ENCODE results near the gene SUSD4. TPM values are rescaled to one million over a fixed set of nuclear protein-coding genes. Genes with fewer than 3 reads are reported as not detected.

The SUSD4 gene
- polyA plus RNA-seq, 4 donors: 0.27 to 1.5 (median 0.61) TPM; not detected in 1

DNA sequence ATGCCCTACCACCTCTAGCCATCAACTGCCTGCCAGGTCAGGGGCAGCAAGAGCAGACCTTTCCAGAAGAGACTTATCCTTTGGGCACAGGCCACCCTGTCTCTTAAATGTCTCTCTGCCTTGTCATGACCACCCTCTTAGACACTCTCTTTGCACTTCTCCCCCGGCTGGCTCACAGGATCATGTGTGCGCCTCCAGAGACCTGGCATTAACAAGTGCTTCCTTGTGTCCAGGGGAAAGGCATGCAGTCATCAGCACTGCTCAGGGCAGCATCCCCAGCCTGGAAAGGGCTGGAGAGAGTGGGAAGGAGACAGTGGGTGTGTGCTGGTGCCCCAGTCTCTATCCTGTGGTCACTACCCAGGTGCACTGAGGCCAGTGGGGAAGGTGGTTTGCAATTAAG lies 135.8 kb downstream of the SUSD4 start:
- FAIRE-seq (no peak), DNase-seq (no peak)
- peaks cover 0 to 2% (median 0%) of the 10 kb centered on the region in 3 donors for H3K27me3 ChIP-seq (ENCODE audit: control insufficient read depth in 3 of 3, insufficient read depth in 3 of 3, low read length in 3 of 3)
- H3K36me3 ChIP-seq (ENCODE audit: control insufficient read depth in 3 of 3, insufficient read depth in 2 of 3, low read depth in 1 of 3, low read length in 3 of 3): no peaks in the 10 kb centered on the region
- no peaks in the 10 kb centered on the region for H3K9me3 ChIP-seq (ENCODE audit: control insufficient read depth in 2 of 2, insufficient read depth in 1 of 2, low read depth in 1 of 2, low read length in 1 of 2)
- H3K4me3 ChIP-seq (ENCODE audit: low read depth in 1 of 3, low read length in 3 of 3): no peak overlapping the region
- H3K27ac ChIP-seq (ENCODE audit: low read depth in 1 of 3, low read length in 2 of 3): no peak overlapping the region
- 92 to 100% (median 95%) methylated on average over 2 of the region's 2 CpGs for WGBS, 3 donors
- peaks cover 0 to 1% (median under 1%) of the 10 kb centered on the region in 3 donors for H3K4me1 ChIP-seq (ENCODE audit: control insufficient read depth in 3 of 3, insufficient read depth in 2 of 3, low read depth in 1 of 3, low read length in 2 of 3)

DNA sequence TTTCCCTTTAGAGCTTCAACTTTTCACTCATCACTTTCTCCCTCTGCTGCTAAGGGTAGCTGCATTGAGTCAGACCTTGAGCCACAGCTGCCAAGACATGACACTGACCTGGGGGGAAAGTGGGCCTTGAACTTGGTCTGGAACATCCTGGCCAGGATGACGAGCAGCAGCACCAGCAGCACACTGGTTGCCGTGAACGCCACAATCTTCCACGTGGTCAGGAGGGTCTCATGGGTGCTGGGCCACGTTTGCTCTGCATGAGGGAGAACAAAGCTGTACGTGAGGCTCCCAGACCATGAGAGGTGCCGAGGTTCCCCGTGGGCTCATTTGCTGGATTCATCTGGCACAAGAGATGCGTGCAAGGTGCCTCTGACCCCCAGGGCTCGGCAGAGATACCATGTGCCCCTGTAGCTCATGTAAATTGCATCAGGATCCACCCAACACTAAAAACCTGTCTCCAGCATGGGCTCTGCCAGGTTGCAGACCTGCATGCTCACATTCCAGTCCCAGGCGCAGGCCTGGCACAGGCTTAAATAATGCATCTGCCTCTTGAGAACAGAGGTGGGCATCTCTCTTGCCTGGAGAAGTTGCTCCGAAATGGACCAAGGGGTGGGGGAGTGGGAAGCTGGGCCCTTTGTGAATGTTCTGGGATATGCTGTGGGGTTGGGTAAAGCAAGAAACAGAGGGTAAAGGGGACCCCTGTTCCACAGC lies 136.3 kb downstream of the SUSD4 start:
- Histone ChIP-seq H3K9me3 (ENCODE audit: control insufficient read depth in 2 of 2, insufficient read depth in 1 of 2, low read depth in 1 of 2, low read length in 1 of 2) (no peaks in the 10 kb centered on the region), H3K4me1 (ENCODE audit: control insufficient read depth in 3 of 3, insufficient read depth in 2 of 3, low read depth in 1 of 3, low read length in 2 of 3) (no peaks in the 10 kb centered on the region), H3K27me3 (ENCODE audit: control insufficient read depth in 3 of 3, insufficient read depth in 3 of 3, low read length in 3 of 3) (peaks cover 0 to 2% (median 0%) of the 10 kb centered on the region in 3 donors), H3K27ac (ENCODE audit: low read depth in 1 of 3, low read length in 2 of 3) (no peak overlapping the region), H3K36me3 (ENCODE audit: control insufficient read depth in 3 of 3, insufficient read depth in 2 of 3, low read depth in 1 of 3, low read length in 3 of 3) (no peaks in the 10 kb centered on the region), H3K4me3 (ENCODE audit: low read depth in 1 of 3, low read length in 3 of 3) (no peak overlapping the region)
- DNase-seq (no peak), FAIRE-seq (no peak)
- WGBS, 3 donors: 87 to 89% (median 89%) methylated on average over 12 of the region's 12 CpGs

DNA sequence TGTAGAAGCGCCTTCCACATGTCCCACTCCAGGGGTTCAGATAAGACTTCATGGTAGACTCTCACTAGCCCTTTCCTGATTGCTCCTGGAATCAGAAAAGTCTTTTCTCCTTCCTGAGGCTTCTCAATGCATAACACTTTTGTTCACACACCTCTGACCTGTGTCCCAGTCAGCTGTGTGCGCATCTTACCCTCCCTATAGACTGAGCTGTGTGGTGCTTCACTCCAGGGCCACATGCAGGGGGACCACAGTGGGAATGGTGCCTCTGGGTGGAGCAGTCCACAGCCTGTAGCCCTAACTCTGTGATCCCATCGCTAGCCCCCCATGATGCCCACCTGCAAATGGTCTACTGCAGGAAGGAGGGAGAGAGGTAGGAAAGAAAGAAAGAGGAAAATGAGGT lies 136.9 kb downstream of the SUSD4 start:
- 89 to 92% (median 92%) methylated on average over 3 of the region's 3 CpGs for WGBS, 3 donors
- Histone ChIP-seq H3K9me3 (ENCODE audit: control insufficient read depth in 2 of 2, insufficient read depth in 1 of 2, low read depth in 1 of 2, low read length in 1 of 2) (no peaks in the 10 kb centered on the region), H3K36me3 (ENCODE audit: control insufficient read depth in 3 of 3, insufficient read depth in 2 of 3, low read depth in 1 of 3, low read length in 3 of 3) (no peaks in the 10 kb centered on the region), H3K27me3 (ENCODE audit: control insufficient read depth in 3 of 3, insufficient read depth in 3 of 3, low read length in 3 of 3) (peaks cover 0 to 2% (median 0%) of the 10 kb centered on the region in 3 donors), H3K4me3 (ENCODE audit: low read depth in 1 of 3, low read length in 3 of 3) (no peak overlapping the region), H3K4me1 (ENCODE audit: control insufficient read depth in 3 of 3, insufficient read depth in 2 of 3, low read depth in 1 of 3, low read length in 2 of 3) (no peaks in the 10 kb centered on the region), H3K27ac (ENCODE audit: low read depth in 1 of 3, low read length in 2 of 3) (no peak overlapping the region)
- DNase-seq (no peak), FAIRE-seq (no peak)

DNA sequence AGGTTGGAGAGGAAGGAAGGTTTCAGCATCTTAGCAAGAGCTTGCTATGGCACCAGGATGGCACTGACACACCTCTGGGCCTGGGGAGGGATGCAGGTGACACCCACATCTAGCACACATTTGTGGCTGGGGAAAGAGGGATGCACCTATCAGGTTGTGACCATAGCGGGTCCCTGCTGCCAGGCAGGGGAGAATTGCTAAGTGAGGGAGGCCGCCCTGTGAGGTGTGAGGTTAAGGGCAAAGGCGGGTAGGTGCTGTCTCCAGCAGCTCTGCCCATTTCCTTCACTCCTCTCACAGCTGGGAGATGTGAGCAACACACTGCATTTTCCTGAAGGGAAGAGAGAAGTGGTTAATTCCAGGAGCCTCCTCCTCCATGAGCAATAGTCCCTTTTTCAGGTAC lies 137.7 kb downstream of the SUSD4 start:
- FAIRE-seq (no peak), DNase-seq (no peak)
- H3K36me3 ChIP-seq (ENCODE audit: control insufficient read depth in 3 of 3, insufficient read depth in 2 of 3, low read depth in 1 of 3, low read length in 3 of 3): no peaks in the 10 kb centered on the region
- no peak overlapping the region for H3K27ac ChIP-seq (ENCODE audit: low read depth in 1 of 3, low read length in 2 of 3)
- H3K27me3 ChIP-seq (ENCODE audit: control insufficient read depth in 3 of 3, insufficient read depth in 3 of 3, low read length in 3 of 3): peaks cover 0 to 2% (median 0%) of the 10 kb centered on the region in 3 donors
- H3K4me3 ChIP-seq (ENCODE audit: low read depth in 1 of 3, low read length in 3 of 3): no peak overlapping the region
- 85 to 93% (median 87%) methylated on average over 3 of the region's 3 CpGs for WGBS, 3 donors
- no peaks in the 10 kb centered on the region for H3K4me1 ChIP-seq (ENCODE audit: control insufficient read depth in 3 of 3, insufficient read depth in 2 of 3, low read depth in 1 of 3, low read length in 2 of 3)
- no peaks in the 10 kb centered on the region for H3K9me3 ChIP-seq (ENCODE audit: control insufficient read depth in 2 of 2, insufficient read depth in 1 of 2, low read depth in 1 of 2, low read length in 1 of 2)

DNA sequence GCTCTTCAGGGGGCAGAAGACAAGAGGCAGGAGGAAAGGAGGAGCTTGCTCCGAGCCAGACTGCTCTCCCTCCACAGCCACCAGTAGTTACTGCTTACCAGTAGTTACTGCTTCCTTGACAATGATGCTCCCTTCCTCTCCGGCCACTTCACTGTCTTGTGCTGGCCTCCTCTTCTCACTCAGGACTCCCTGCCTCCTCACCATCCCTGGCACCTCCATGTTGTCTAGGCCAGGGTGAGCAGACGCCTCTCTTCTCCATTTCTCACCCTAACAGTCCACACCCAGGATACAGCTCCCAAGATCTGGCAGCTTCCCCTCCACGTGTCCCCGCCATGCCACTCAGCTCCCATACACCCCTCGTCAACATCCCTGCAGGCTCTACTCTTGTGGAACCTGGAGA lies 138.5 kb downstream of the SUSD4 start:
- Histone ChIP-seq H3K4me3 (ENCODE audit: low read depth in 1 of 3, low read length in 3 of 3) (no peak overlapping the region), H3K27ac (ENCODE audit: low read depth in 1 of 3, low read length in 2 of 3) (no peak overlapping the region), H3K36me3 (ENCODE audit: control insufficient read depth in 3 of 3, insufficient read depth in 2 of 3, low read depth in 1 of 3, low read length in 3 of 3) (no peaks in the 10 kb centered on the region), H3K4me1 (ENCODE audit: control insufficient read depth in 3 of 3, insufficient read depth in 2 of 3, low read depth in 1 of 3, low read length in 2 of 3) (no peaks in the 10 kb centered on the region), H3K9me3 (ENCODE audit: control insufficient read depth in 2 of 2, insufficient read depth in 1 of 2, low read depth in 1 of 2, low read length in 1 of 2) (no peaks in the 10 kb centered on the region), H3K27me3 (ENCODE audit: control insufficient read depth in 3 of 3, insufficient read depth in 3 of 3, low read length in 3 of 3) (peaks cover 0 to 2% (median 0%) of the 10 kb centered on the region in 3 donors)
- DNase-seq: no peak
- FAIRE-seq: no peak
- WGBS, 3 donors: 86 to 89% (median 88%) methylated on average over 5 to 6 of the region's 6 CpGs

DNA sequence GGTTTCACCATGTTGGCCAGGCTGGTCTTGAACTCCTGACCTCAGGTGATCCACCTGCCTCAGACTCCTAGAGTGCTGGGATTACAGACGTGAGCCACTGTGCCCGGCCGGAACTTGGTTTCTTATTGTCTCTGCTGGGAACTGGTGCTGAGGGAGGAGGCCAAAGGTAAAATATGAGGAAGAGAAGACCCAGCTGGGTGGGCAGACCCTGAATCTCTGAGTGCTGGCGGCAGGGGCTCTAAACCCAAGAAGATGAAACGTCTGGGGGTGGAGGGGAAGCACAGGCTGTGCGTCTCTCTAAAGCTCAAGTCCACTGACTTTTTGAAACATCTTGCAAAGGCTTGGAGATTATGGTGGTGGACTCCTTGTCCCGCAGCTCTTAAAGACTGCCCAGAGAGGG lies 138.9 kb downstream of the SUSD4 start:
- peaks cover 0 to 2% (median 0%) of the 10 kb centered on the region in 3 donors for H3K27me3 ChIP-seq (ENCODE audit: control insufficient read depth in 3 of 3, insufficient read depth in 3 of 3, low read length in 3 of 3)
- no peak for DNase-seq
- no peaks in the 10 kb centered on the region for H3K4me1 ChIP-seq (ENCODE audit: control insufficient read depth in 3 of 3, insufficient read depth in 2 of 3, low read depth in 1 of 3, low read length in 2 of 3)
- H3K36me3 ChIP-seq (ENCODE audit: control insufficient read depth in 3 of 3, insufficient read depth in 2 of 3, low read depth in 1 of 3, low read length in 3 of 3): no peaks in the 10 kb centered on the region
- H3K9me3 ChIP-seq (ENCODE audit: control insufficient read depth in 2 of 2, insufficient read depth in 1 of 2, low read depth in 1 of 2, low read length in 1 of 2): no peaks in the 10 kb centered on the region
- no peak overlapping the region for H3K27ac ChIP-seq (ENCODE audit: low read depth in 1 of 3, low read length in 2 of 3)
- no peak for FAIRE-seq
- no peak overlapping the region for H3K4me3 ChIP-seq (ENCODE audit: low read depth in 1 of 3, low read length in 3 of 3)
- WGBS, 3 donors: 90 to 92% (median 92%) methylated on average over 7 of the region's 7 CpGs

DNA sequence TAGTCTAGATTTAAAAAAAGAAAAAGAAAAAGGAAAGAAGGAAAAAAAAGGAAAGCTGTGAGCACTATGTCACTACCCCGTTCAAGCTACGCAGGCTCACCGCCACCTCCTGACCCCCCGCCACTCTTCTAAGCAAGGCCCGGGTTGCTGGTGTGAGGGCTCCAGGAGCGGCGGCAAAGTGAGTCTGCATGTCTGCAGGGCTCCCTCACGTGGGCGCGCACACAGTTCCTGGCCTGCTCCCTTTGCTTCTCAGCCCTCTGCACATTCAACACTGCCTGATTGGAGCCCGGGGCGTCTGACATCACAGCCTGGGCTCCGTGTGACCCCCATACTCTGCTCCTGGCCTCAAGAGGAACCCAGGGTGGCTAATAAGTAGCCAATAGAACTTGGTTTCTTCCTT lies 139.5 kb downstream of the SUSD4 start:
- H3K4me1 ChIP-seq (ENCODE audit: control insufficient read depth in 3 of 3, insufficient read depth in 2 of 3, low read depth in 1 of 3, low read length in 2 of 3): no peaks in the 10 kb centered on the region
- H3K9me3 ChIP-seq (ENCODE audit: control insufficient read depth in 2 of 2, insufficient read depth in 1 of 2, low read depth in 1 of 2, low read length in 1 of 2): peaks cover 0 to 1% of the 10 kb centered on the region in 2 donors
- peaks cover 0 to 2% (median 0%) of the 10 kb centered on the region in 3 donors for H3K27me3 ChIP-seq (ENCODE audit: control insufficient read depth in 3 of 3, insufficient read depth in 3 of 3, low read length in 3 of 3)
- no peak overlapping the region for H3K27ac ChIP-seq (ENCODE audit: low read depth in 1 of 3, low read length in 2 of 3)
- WGBS, 3 donors: 85 to 91% (median 90%) methylated on average over 13 of the region's 13 CpGs
- DNase-seq: no peak
- no peak for FAIRE-seq
- no peak overlapping the region for H3K4me3 ChIP-seq (ENCODE audit: low read depth in 1 of 3, low read length in 3 of 3)
- H3K36me3 ChIP-seq (ENCODE audit: control insufficient read depth in 3 of 3, insufficient read depth in 2 of 3, low read depth in 1 of 3, low read length in 3 of 3): no peaks in the 10 kb centered on the region

DNA sequence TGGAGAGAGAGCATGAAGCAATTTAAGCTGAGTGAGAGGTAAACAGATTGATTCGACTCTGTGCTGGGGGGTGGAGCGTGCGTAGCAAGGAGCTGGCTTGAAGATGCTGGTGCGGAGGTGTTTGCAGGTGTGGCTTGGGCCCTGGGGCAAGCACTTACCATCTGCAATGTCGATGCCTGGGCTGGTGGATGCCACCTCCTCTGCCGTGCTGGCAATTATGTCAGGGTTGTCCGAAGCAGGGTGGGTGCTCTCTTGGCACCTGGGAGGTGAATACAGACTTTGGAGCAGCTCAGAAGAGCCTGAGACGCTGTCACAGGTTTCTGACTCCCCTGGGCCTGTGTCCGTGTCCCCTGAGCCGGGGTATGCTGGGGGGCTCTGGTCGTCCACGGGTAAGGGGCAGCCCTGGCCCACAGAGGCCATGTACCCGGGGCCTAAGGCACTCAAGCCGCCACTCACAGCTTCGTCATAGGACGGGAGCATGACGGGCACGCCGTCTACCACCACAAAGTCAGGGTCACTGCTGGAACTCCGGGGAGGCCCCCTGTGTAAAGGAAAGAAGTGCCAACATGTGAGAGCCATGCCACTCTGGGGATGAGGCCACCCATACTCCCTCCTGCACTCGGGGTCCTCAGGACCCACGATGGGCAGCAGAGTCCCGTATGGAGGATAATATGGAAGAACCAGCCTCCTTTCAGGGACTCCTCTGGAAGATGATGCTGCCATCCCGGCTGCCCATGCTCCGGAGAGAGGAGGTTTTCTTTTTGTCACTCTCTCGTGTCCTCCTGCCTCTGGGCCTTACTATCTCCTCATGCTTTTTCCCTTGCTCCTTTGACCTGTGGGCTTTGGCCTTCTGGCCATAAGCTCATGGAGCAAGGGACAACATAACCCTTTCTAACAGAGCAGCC lies 140.6 kb downstream of the SUSD4 start:
- Histone ChIP-seq H3K27me3 (ENCODE audit: control insufficient read depth in 3 of 3, insufficient read depth in 3 of 3, low read length in 3 of 3) (peaks cover 0 to 2% (median 0%) of the 10 kb centered on the region in 3 donors), H3K4me1 (ENCODE audit: control insufficient read depth in 3 of 3, insufficient read depth in 2 of 3, low read depth in 1 of 3, low read length in 2 of 3) (no peaks in the 10 kb centered on the region), H3K9me3 (ENCODE audit: control insufficient read depth in 2 of 2, insufficient read depth in 1 of 2, low read depth in 1 of 2, low read length in 1 of 2) (peaks cover 0 to 11% of the 10 kb centered on the region in 2 donors), H3K4me3 (ENCODE audit: low read depth in 1 of 3, low read length in 3 of 3) (no peak overlapping the region), H3K36me3 (ENCODE audit: control insufficient read depth in 3 of 3, insufficient read depth in 2 of 3, low read depth in 1 of 3, low read length in 3 of 3) (no peaks in the 10 kb centered on the region), H3K27ac (ENCODE audit: low read depth in 1 of 3, low read length in 2 of 3) (no peak overlapping the region)
- 90 to 91% (median 91%) methylated on average over 26 of the region's 26 CpGs for WGBS, 3 donors
- DNase-seq (no peak), FAIRE-seq (no peak)
